ENCODE measurements around the gene CCDC91. TPM values are rescaled to one million over a fixed set of nuclear protein-coding genes. Genes with fewer than 3 reads are reported as not detected.

Gene CCDC91
- total RNA-seq, 6 donors from 2014 or later, result 27.7 to 77.5 (median 30.2) TPM

GRCh38 chr12:28350502-28350901, 160.2 kb downstream of the CCDC91 start:
- Histone ChIP-seq H3K27ac (no peak overlapping the region), H3K27me3 (no peaks in the 10 kb centered on the region), H3K9me3 (no peaks in the 10 kb centered on the region), H3K4me3 (no peak overlapping the region), H3K36me3 (no peaks in the 10 kb centered on the region), H3K4me1 (no peaks in the 10 kb centered on the region)
- no peak for DNase-seq
- ATAC-seq (ENCODE audit: low FRiP score in 2 of 2), result no peak
- TF ChIP-seq POLR2A (IDR thresholded peaks at IDR 0.05), result no peak
- TF ChIP-seq EP300 (IDR thresholded peaks at IDR 0.05), result no peak
- no peak for TF ChIP-seq CTCF (IDR thresholded peaks at IDR 0.05)
- TF ChIP-seq POLR2AphosphoS5 (IDR thresholded peaks at IDR 0.05), result no peak
- 81 to 83% methylated on average over 1 of the region's 1 CpG for WGBS, 2 donors

- no peak for TF ChIP-seq CTCF (IDR thresholded peaks at IDR 0.05)
- TF ChIP-seq EP300 (IDR thresholded peaks at IDR 0.05), result no peak
- no peak for TF ChIP-seq POLR2A (IDR thresholded peaks at IDR 0.05)
- TF ChIP-seq POLR2AphosphoS5 (IDR thresholded peaks at IDR 0.05), result no peak
- 91 to 95% methylated on average over 2 of the region's 2 CpGs for WGBS, 2 donors
- no peaks in the 10 kb centered on the region for H3K9me3 ChIP-seq
- no peaks in the 10 kb centered on the region for H3K27me3 ChIP-seq
- DNase-seq (no peak), ATAC-seq (ENCODE audit: low FRiP score in 2 of 2) (no peak)
- H3K4me3 ChIP-seq, result no peak overlapping the region
- no peak overlapping the region for H3K27ac ChIP-seq
- H3K36me3 ChIP-seq, result no peaks in the 10 kb centered on the region
- H3K4me1 ChIP-seq, result no peaks in the 10 kb centered on the region
Observed at GRCh38 chr12:28351414-28351813, 161.2 kb downstream of the CCDC91 start.

GRCh38 chr12:28355161-28355560, 164.9 kb downstream of the CCDC91 start:
- no peaks in the 10 kb centered on the region for H3K4me1 ChIP-seq
- no peaks in the 10 kb centered on the region for H3K9me3 ChIP-seq
- no peaks in the 10 kb centered on the region for H3K27me3 ChIP-seq
- TF ChIP-seq EP300 (IDR thresholded peaks at IDR 0.05) (no peak), POLR2AphosphoS5 (IDR thresholded peaks at IDR 0.05) (no peak), CTCF (IDR thresholded peaks at IDR 0.05) (no peak), POLR2A (IDR thresholded peaks at IDR 0.05) (no peak)
- H3K4me3 ChIP-seq, result no peak overlapping the region
- DNase-seq (no peak), ATAC-seq (ENCODE audit: low FRiP score in 2 of 2) (no peak)
- H3K27ac ChIP-seq, result no peak overlapping the region
- no peaks in the 10 kb centered on the region for H3K36me3 ChIP-seq

GRCh38 chr12:28360253-28360652, 170.0 kb downstream of the CCDC91 start:
- no peak for TF ChIP-seq POLR2AphosphoS5 (IDR thresholded peaks at IDR 0.05)
- TF ChIP-seq POLR2A (IDR thresholded peaks at IDR 0.05), result no peak
- no peak for TF ChIP-seq EP300 (IDR thresholded peaks at IDR 0.05)
- Histone ChIP-seq H3K4me3 (no peak overlapping the region), H3K9me3 (no peaks in the 10 kb centered on the region), H3K4me1 (no peaks in the 10 kb centered on the region), H3K27me3 (no peaks in the 10 kb centered on the region), H3K27ac (no peak overlapping the region), H3K36me3 (peaks cover 0 to 4% (median 0%) of the 10 kb centered on the region in 4 donors)
- ATAC-seq (ENCODE audit: low FRiP score in 2 of 2) (no peak), DNase-seq (no peak)
- 73 to 82% methylated on average over 2 of the region's 2 CpGs for WGBS, 2 donors

- Histone ChIP-seq H3K27ac (no peak overlapping the region), H3K27me3 (no peaks in the 10 kb centered on the region), H3K36me3 (peaks cover 0 to 14% (median 3%) of the 10 kb centered on the region in 4 donors), H3K9me3 (peaks cover 9 to 44% (median 24%) of the 10 kb centered on the region in 4 donors), H3K4me1 (no peaks in the 10 kb centered on the region), H3K4me3 (no peak overlapping the region)
- ATAC-seq (ENCODE audit: low FRiP score in 2 of 2) (no peak), DNase-seq (no peak)
- 70 to 93% methylated on average over 1 of the region's 1 CpG for WGBS, 2 donors
- TF ChIP-seq POLR2A (IDR thresholded peaks at IDR 0.05) (no peak), EP300 (IDR thresholded peaks at IDR 0.05) (no peak), CTCF (IDR thresholded peaks at IDR 0.05) (no peak), POLR2AphosphoS5 (IDR thresholded peaks at IDR 0.05) (no peak)
Observed at GRCh38 chr12:28367326-28367725, 177.1 kb downstream of the CCDC91 start.
